Stimulated activated naive B cell treated with anti-CD40 and anti-IgM and Interleukin-4, amounts not matched to agents 10 μg/mL and 1 μg/mL and 100 μg/mL, for 72 hours (primary cell): ENCODE results near the gene MC4R.

Source experiments
- ATAC-seq, 2 donors: fragments of 150-1000 bp; cut with Tn5 transposase; replicated peaks; 2 replicates each; pipeline ENCODE4 v1.10.0; 2021; ENCODE audit warnings: moderate library complexity in 1 of 2
- DNase-seq: peaks from one replicate; pipeline ENCODE4 v3.0.0; 2021
- H3K27ac Mint-ChIP-seq: one replicate; pipeline ENCODE4 v1.8.0; 2022; ENCODE audit warnings: mild to moderate bottlenecking, mixed read lengths
- H3K27me3 Mint-ChIP-seq, 2 donors: one replicate each; pipeline ENCODE4 v1.8.0; 2022; ENCODE audit warnings: mixed read lengths in 2 of 2
- H3K36me3 Mint-ChIP-seq, 2 donors: one replicate each; pipeline ENCODE4 v1.8.0; 2022; ENCODE audit warnings: mixed read lengths in 2 of 2, mild to moderate bottlenecking in 1 of 2
- H3K4me1 Mint-ChIP-seq, 2 donors: one replicate each; pipeline ENCODE4 v1.8.0; 2022; ENCODE audit warnings: mixed read lengths in 2 of 2, mild to moderate bottlenecking in 1 of 2
- H3K4me3 Mint-ChIP-seq, 2 donors: one replicate each; pipeline ENCODE4 v1.8.0; 2022; ENCODE audit warnings: mild to moderate bottlenecking in 2 of 2, mixed read lengths in 2 of 2, moderate library complexity in 1 of 2
- H3K9me3 Mint-ChIP-seq, 2 donors: one replicate each; pipeline ENCODE4 v1.8.0; 2022; ENCODE audit warnings: mixed read lengths in 2 of 2, mild to moderate bottlenecking in 1 of 2

MC4R gene

GRCh38 chr18:60372132-60372531 is 443 bp downstream of the MC4R start:
- no peak overlapping the region for H3K27ac Mint-ChIP-seq
- peaks cover 3 to 8% of the 10 kb centered on the region in 2 donors for H3K4me1 Mint-ChIP-seq

DNA sequence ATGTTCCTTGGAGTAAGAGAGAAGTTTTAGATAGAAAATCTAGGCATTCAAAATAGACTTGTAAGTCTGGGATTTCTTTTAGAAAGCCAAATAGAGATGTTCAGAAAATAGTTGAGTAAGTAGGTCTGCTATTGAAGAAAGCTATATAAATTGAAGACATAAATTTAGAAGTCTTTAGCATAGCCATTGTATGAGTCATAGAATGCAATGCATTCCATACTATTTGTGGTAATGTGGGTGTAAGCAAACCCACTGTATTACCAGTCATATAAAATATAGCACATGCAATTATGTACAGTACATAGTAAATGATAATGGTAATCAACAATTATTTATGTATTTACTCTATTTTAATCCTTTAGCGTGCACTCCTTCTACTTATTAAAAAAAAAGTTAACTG is 14.1 kb downstream of the MC4R start:
- DNase-seq (no peak), ATAC-seq (no peak)
- Mint-ChIP-seq H3K27me3 (no peaks in the 10 kb centered on the region), H3K36me3 (no peaks in the 10 kb centered on the region), H3K9me3 (no peaks in the 10 kb centered on the region), H3K27ac (no peak overlapping the region), H3K4me1 (no peaks in the 10 kb centered on the region), H3K4me3 (no peak overlapping the region)

More at GRCh38 chr18:60372132-60372531, 443 bp downstream of the MC4R start:
- Mint-ChIP-seq H3K4me3 (peak overlapping the region in 1 of 2 donors; percentile 71), H3K9me3 (no peaks in the 10 kb centered on the region), H3K36me3 (no peaks in the 10 kb centered on the region), H3K27me3 (no peaks in the 10 kb centered on the region)
- no peak for ATAC-seq
- no peak for DNase-seq

- H3K4me1 Mint-ChIP-seq = no peaks in the 10 kb centered on the region
- peaks cover 0 to 4% of the 10 kb centered on the region in 2 donors for H3K9me3 Mint-ChIP-seq
- H3K27ac Mint-ChIP-seq = no peak overlapping the region
- no peak for ATAC-seq
- no peak overlapping the region for H3K4me3 Mint-ChIP-seq
- H3K36me3 Mint-ChIP-seq = no peaks in the 10 kb centered on the region
- DNase-seq = no peak
- no peaks in the 10 kb centered on the region for H3K27me3 Mint-ChIP-seq
Measured at GRCh38 chr18:60350941-60351340, 21.6 kb downstream of the MC4R start.

DNA sequence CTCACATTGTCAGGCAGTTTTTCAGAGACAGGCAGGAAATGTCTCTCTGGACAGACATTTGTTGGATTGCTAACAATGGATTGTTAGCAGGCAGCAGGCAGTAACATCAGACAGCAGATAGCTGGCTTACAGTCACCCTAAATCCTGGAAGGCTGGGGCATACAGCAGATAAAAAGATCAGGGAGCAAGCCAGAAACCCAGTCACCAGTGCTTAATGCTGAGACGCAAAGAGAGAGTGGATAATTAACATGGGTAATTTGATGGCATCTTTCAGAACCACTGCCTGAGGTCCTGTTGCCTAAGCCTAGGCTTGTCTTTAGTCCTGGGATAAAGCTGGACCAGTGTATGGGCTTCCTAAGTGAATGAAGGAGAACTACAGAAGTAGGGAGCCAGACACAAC is 22.4 kb downstream of the MC4R start:
- no peak overlapping the region for H3K4me3 Mint-ChIP-seq
- DNase-seq (no peak), ATAC-seq (no peak)
- H3K9me3 Mint-ChIP-seq = peaks cover 0 to 4% of the 10 kb centered on the region in 2 donors
- H3K4me1 Mint-ChIP-seq = no peaks in the 10 kb centered on the region
- H3K27ac Mint-ChIP-seq = no peak overlapping the region
- no peaks in the 10 kb centered on the region for H3K27me3 Mint-ChIP-seq
- H3K36me3 Mint-ChIP-seq = no peaks in the 10 kb centered on the region

- peaks cover 0 to 4% of the 10 kb centered on the region in 2 donors for H3K9me3 Mint-ChIP-seq
- H3K27ac Mint-ChIP-seq = no peak overlapping the region
- ATAC-seq = no peak
- no peaks in the 10 kb centered on the region for H3K27me3 Mint-ChIP-seq
- H3K4me3 Mint-ChIP-seq = no peak overlapping the region
- no peak for DNase-seq
- no peaks in the 10 kb centered on the region for H3K4me1 Mint-ChIP-seq
- H3K36me3 Mint-ChIP-seq = no peaks in the 10 kb centered on the region
Measured at GRCh38 chr18:60347526-60348045, 25.0 kb downstream of the MC4R start.

- H3K9me3 Mint-ChIP-seq = no peaks in the 10 kb centered on the region
- no peaks in the 10 kb centered on the region for H3K4me1 Mint-ChIP-seq
- no peak overlapping the region for H3K4me3 Mint-ChIP-seq
- DNase-seq (no peak), ATAC-seq (no peak)
- H3K27me3 Mint-ChIP-seq = peaks cover 0 to 6% of the 10 kb centered on the region in 2 donors
- H3K36me3 Mint-ChIP-seq = no peaks in the 10 kb centered on the region
- no peak overlapping the region for H3K27ac Mint-ChIP-seq
Measured at GRCh38 chr18:60339018-60339417, 33.6 kb downstream of the MC4R start.

DNA sequence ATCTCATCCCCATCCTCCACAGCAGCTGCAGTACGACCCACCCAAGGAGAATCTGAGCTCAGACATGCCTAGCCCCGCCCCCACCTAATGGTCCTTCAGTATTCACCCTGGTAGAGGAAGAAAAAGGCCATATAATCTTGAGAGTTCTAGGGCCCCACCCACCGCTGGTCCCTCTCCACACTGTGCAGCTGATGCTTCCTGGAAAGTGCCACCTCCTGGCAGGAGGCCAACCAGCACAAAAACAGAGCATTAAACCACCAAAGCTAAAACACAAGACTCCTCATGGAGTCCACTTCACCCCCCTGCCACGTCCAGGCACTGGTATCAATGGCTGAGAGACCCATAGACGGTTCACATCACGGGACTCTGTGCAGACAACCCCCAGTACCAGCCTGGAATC is 40.7 kb downstream of the MC4R start:
- no peak for ATAC-seq
- Mint-ChIP-seq H3K27me3 (peaks cover 0 to 7% of the 10 kb centered on the region in 2 donors), H3K9me3 (peaks cover 0 to 3% of the 10 kb centered on the region in 2 donors), H3K4me3 (no peak overlapping the region), H3K27ac (no peak overlapping the region), H3K36me3 (no peaks in the 10 kb centered on the region), H3K4me1 (no peaks in the 10 kb centered on the region)
- DNase-seq = no peak

- peaks cover 0 to 2% of the 10 kb centered on the region in 2 donors for H3K27me3 Mint-ChIP-seq
- no peaks in the 10 kb centered on the region for H3K36me3 Mint-ChIP-seq
- H3K4me1 Mint-ChIP-seq = no peaks in the 10 kb centered on the region
- no peak overlapping the region for H3K27ac Mint-ChIP-seq
- peaks cover 0 to 3% of the 10 kb centered on the region in 2 donors for H3K9me3 Mint-ChIP-seq
- no peak for ATAC-seq
- H3K4me3 Mint-ChIP-seq = no peak overlapping the region
- no peak for DNase-seq
Measured at GRCh38 chr18:60329131-60329530, 43.4 kb downstream of the MC4R start.

GRCh38 chr18:60327880-60328279 is 44.7 kb downstream of the MC4R start:
- Mint-ChIP-seq H3K27ac (no peak overlapping the region), H3K36me3 (no peaks in the 10 kb centered on the region), H3K9me3 (peaks cover 0 to 3% of the 10 kb centered on the region in 2 donors), H3K27me3 (no peaks in the 10 kb centered on the region), H3K4me1 (no peaks in the 10 kb centered on the region), H3K4me3 (no peak overlapping the region)
- no peak for DNase-seq
- ATAC-seq = no peak

DNA sequence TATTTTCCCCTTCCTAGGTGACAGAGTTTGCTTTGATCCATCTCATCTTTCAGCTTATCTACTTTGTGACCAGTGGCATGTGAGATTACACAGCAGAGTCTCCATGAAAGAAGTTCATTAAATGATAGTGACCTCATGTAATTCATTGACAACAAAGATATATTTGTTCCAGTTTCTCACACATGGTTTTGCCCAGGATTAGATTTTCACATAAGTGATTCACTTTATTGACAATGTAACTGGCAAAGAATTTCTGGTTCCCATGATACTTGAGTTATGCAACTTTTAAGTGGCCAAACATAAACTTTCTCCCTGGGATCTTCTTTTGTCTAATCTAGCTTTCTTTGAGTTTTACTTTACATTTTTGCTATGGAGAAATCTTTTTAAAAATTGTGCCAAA is 50.0 kb downstream of the MC4R start:
- Mint-ChIP-seq H3K27me3 (peaks cover 7 to 8% of the 10 kb centered on the region in 2 donors), H3K4me3 (no peak overlapping the region), H3K27ac (no peak overlapping the region), H3K9me3 (peaks cover 0 to 5% of the 10 kb centered on the region in 2 donors), H3K36me3 (no peaks in the 10 kb centered on the region), H3K4me1 (no peaks in the 10 kb centered on the region)
- ATAC-seq (no peak), DNase-seq (no peak)
